Measurements from ENCODE around the gene MEAF6.

DNA sequence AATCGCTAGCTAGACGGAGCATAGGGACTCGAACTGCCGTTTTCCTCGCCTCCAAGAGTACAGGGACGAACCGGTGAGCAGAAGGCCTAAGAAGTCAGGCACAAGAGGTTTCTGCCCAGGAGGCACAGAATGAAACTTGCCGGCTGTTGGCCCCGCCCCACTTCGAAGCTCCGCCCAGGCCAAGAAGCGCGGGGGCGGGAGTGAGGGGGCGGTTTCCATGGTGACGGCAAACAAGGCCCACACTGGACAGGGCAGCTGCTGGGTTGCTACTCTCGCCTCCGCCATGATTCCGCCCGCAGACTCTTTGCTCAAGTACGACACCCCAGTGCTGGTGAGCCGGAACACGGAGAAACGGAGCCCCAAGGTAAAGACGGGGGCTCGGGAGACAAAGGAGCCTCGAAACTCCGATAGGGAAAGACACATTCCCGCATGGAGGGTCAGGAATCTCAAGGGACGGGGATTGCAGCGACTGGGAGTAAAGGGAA, 42.2 kb upstream of the MEAF6 start, which contains the start of gene DNALI1:
- TF ChIP-seq REST (IDR thresholded peaks at IDR 0.05; ENCODE audit: low read depth) (no peak), RAD21 (IDR thresholded peaks at IDR 0.05; ENCODE audit: low read depth) (no peak), TAF1 (IDR thresholded peaks at IDR 0.05; ENCODE audit: low read depth) (no peak), CEBPB (IDR thresholded peaks at IDR 0.05) (no peak), TEAD4 (IDR thresholded peaks at IDR 0.05) (no peak)
- TF ChIP-seq, protein P1, sequence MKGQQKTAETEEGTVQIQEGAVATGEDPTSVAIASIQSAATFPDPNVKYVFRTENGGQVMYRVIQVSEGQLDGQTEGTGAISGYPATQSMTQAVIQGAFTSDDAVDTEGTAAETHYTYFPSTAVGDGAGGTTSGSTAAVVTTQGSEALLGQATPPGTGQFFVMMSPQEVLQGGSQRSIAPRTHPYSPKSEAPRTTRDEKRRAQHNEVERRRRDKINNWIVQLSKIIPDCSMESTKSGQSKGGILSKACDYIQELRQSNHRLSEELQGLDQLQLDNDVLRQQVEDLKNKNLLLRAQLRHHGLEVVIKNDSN (IDR thresholded peaks at IDR 0.05) = no peak
